Peyer's patch (tissue), 4 donors: ENCODE results near the gene WDR1. TPM values are rescaled to one million over a fixed set of nuclear protein-coding genes. Genes with fewer than 3 reads are reported as not detected.

Source experiments
- DNase-seq, 3 donors: peaks; one replicate each; pipeline ENCODE4 v3.0.0-alpha.2; 2017 to 2019
- H3K27ac ChIP-seq, 4 donors: fragments of 200-600 bp; sonication (generic); one replicate each; pipeline ENCODE4 v1.5.1; 2016 to 2019
- H3K27me3 ChIP-seq, 2 donors: fragments of 200-600 bp; sonication (generic); one replicate each; pipeline ENCODE4 v1.5.1; 2019
- H3K36me3 ChIP-seq, 3 donors: fragments of 200-600 bp; sonication (generic); one replicate each; pipeline ENCODE4 v1.5.1; 2016 to 2019
- H3K4me1 ChIP-seq, 4 donors: fragments of 200-600 bp; sonication (generic); one replicate each; pipeline ENCODE4 v1.5.1; 2016 to 2019
- H3K4me3 ChIP-seq, 4 donors: fragments of 200-600 bp; sonication (generic); 1 replicate in 3 of 4; 2 replicates in 1 of 4; pipeline ENCODE4 v1.5.1; 2016 to 2019; ENCODE audit warnings: mild to moderate bottlenecking in 1 of 4
- H3K9me3 ChIP-seq, 4 donors: fragments of 200-600 bp; sonication (generic); one replicate each; pipeline ENCODE4 v1.5.1; 2016 to 2019; ENCODE audit warnings: mild to moderate bottlenecking in 1 of 4
- CTCF ChIP-seq, 6 experiments: fragments of 450-650 bp in 4 of 6; fragments of 200-600 bp in 2 of 6; sonication (generic) in 1 of 6; IDR thresholded peaks; one replicate each; pipeline ENCODE4 v1.5.1; 2017 to 2019; ENCODE audit warnings: antibody characterized with exemption in 6 of 6, mild to moderate bottlenecking in 3 of 6, moderate library complexity in 1 of 6
- POLR2A ChIP-seq, 2 donors: fragments of 450-650 bp; IDR thresholded peaks; one replicate each; pipeline ENCODE4 v1.5.1; 2017; ENCODE audit warnings: antibody characterized with exemption in 2 of 2, mild to moderate bottlenecking in 2 of 2, moderate library complexity in 2 of 2
- total RNA-seq, 4 donors: library from RNA; depleted of rRNA; stranded (reverse); fragments of >200 nt; gene quantifications; one replicate each; pipeline ENCODE4 v1.1.0, GENCODE V29; 2016

WDR1 gene
- total RNA-seq, 4 donors from 2014 or later: 170 to 192 (median 180) TPM

GRCh38 chr4:10111067-10111801 is 5.4 kb downstream of the WDR1 start:
- Histone ChIP-seq H3K4me1 (peaks cover 4 to 92% (median 52%) of the 10 kb centered on the region in 4 donors), H3K36me3 (peaks cover 0 to 67% (median 0%) of the 10 kb centered on the region in 3 donors), H3K27ac (no peak overlapping the region), H3K4me3 (no peak overlapping the region), H3K27me3 (no peaks in the 10 kb centered on the region), H3K9me3 (no peaks in the 10 kb centered on the region)
- DNase-seq: no peak
- TF ChIP-seq POLR2A (IDR thresholded peaks at IDR 0.05): no peak
- TF ChIP-seq CTCF (IDR thresholded peaks at IDR 0.05): no peak

GRCh38 chr4:10109995-10110670 is 6.5 kb downstream of the WDR1 start:
- no peak for DNase-seq
- Histone ChIP-seq H3K27ac (peak overlapping the region in 2 of 4 donors; percentile 45 to 85), H3K4me3 (no peak overlapping the region), H3K9me3 (no peaks in the 10 kb centered on the region), H3K4me1 (peaks cover 4 to 96% (median 50%) of the 10 kb centered on the region in 4 donors), H3K27me3 (no peaks in the 10 kb centered on the region), H3K36me3 (peaks cover 0 to 64% (median 0%) of the 10 kb centered on the region in 3 donors)
- TF ChIP-seq POLR2A (IDR thresholded peaks at IDR 0.05): no peak
- TF ChIP-seq CTCF (IDR thresholded peaks at IDR 0.05): no peak

GRCh38 chr4:10108818-10109783 is 7.5 kb downstream of the WDR1 start:
- peaks cover 0 to 96% (median 46%) of the 10 kb centered on the region in 4 donors for H3K4me1 ChIP-seq
- DNase-seq: peak in 1 of 3 donors; percentile 73

GRCh38 chr4:10108391-10108790 is 8.2 kb downstream of the WDR1 start:
- Histone ChIP-seq H3K4me3 (no peak overlapping the region), H3K27me3 (no peaks in the 10 kb centered on the region), H3K9me3 (no peaks in the 10 kb centered on the region), H3K36me3 (peaks cover 0 to 51% (median 0%) of the 10 kb centered on the region in 3 donors), H3K4me1 (peaks cover 0 to 96% (median 45%) of the 10 kb centered on the region in 4 donors), H3K27ac (peak overlapping the region in 3 of 4 donors; percentile 45 to 85 (median 53))
- TF ChIP-seq CTCF (IDR thresholded peaks at IDR 0.05) (no peak), POLR2A (IDR thresholded peaks at IDR 0.05) (no peak)
- no peak for DNase-seq

More at GRCh38 chr4:10108818-10109783, 7.5 kb downstream of the WDR1 start:
- Histone ChIP-seq H3K27ac (peak overlapping the region in 3 of 4 donors; percentile 45 to 85 (median 53)), H3K36me3 (peaks cover 0 to 54% (median 0%) of the 10 kb centered on the region in 3 donors), H3K9me3 (no peaks in the 10 kb centered on the region), H3K27me3 (no peaks in the 10 kb centered on the region), H3K4me3 (no peak overlapping the region)
- no peak for TF ChIP-seq POLR2A (IDR thresholded peaks at IDR 0.05)
- TF ChIP-seq CTCF (IDR thresholded peaks at IDR 0.05): no peak
